Nephron (organoid): ENCODE data around the gene MN1.

Experiments
- H3K27ac Mint-ChIP-seq, 3 experiments: 2 replicates each; pipeline ENCODE4 v1.8.0; 2020; ENCODE audit warnings: mixed read lengths in 3 of 3, mild to moderate bottlenecking in 2 of 3, moderate library complexity in 1 of 3
- H3K27me3 Mint-ChIP-seq: 2 replicates; pipeline ENCODE4 v1.8.0; 2021; ENCODE audit warnings: low read depth, mild to moderate bottlenecking, moderate library complexity, mixed read lengths
- H3K36me3 Mint-ChIP-seq: 2 replicates; pipeline ENCODE4 v1.8.0; 2020; ENCODE audit warnings: low read depth, mixed read lengths
- H3K4me1 Mint-ChIP-seq: 2 replicates; pipeline ENCODE4 v1.8.0; 2020; ENCODE audit warnings: mixed read lengths
- H3K4me3 Mint-ChIP-seq, 3 experiments: 2 replicates each; pipeline ENCODE4 v1.8.0; 2020; ENCODE audit warnings: mild to moderate bottlenecking in 3 of 3, mixed read lengths in 3 of 3, moderate library complexity in 2 of 3
- H3K9me3 Mint-ChIP-seq: 2 replicates; pipeline ENCODE4 v1.8.0; 2020; ENCODE audit warnings: mixed read lengths
- TF ChIP-seq, protein P1 (sequence below), 3 experiments: fragments of 200-600 bp; sonication (generic); IDR thresholded peaks; one replicate each; pipeline ENCODE4 v1.5.0; 2021; ENCODE audit warnings: antibody characterized with exemption in 3 of 3; ENCODE audit not compliant: unreplicated experiment in 3 of 3

The MN1 gene

GRCh38 chr22:27797520-27798391 is 3.8 kb downstream of the MN1 start:
- peak overlapping the region; percentile 59 to 72 (median 71) for H3K4me3 Mint-ChIP-seq
- peaks cover 32% of the 10 kb centered on the region for H3K36me3 Mint-ChIP-seq
- H3K27ac Mint-ChIP-seq = no peak overlapping the region
- H3K4me1 Mint-ChIP-seq = peaks cover 51% of the 10 kb centered on the region
- no peaks in the 10 kb centered on the region for H3K9me3 Mint-ChIP-seq
- peaks cover 49% of the 10 kb centered on the region for H3K27me3 Mint-ChIP-seq
- TF ChIP-seq, protein P1, sequence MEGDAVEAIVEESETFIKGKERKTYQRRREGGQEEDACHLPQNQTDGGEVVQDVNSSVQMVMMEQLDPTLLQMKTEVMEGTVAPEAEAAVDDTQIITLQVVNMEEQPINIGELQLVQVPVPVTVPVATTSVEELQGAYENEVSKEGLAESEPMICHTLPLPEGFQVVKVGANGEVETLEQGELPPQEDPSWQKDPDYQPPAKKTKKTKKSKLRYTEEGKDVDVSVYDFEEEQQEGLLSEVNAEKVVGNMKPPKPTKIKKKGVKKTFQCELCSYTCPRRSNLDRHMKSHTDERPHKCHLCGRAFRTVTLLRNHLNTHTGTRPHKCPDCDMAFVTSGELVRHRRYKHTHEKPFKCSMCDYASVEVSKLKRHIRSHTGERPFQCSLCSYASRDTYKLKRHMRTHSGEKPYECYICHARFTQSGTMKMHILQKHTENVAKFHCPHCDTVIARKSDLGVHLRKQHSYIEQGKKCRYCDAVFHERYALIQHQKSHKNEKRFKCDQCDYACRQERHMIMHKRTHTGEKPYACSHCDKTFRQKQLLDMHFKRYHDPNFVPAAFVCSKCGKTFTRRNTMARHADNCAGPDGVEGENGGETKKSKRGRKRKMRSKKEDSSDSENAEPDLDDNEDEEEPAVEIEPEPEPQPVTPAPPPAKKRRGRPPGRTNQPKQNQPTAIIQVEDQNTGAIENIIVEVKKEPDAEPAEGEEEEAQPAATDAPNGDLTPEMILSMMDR (IDR thresholded peaks at IDR 0.05; ENCODE audit: unreplicated experiment in 3 of 3) = no peak

DNA sequence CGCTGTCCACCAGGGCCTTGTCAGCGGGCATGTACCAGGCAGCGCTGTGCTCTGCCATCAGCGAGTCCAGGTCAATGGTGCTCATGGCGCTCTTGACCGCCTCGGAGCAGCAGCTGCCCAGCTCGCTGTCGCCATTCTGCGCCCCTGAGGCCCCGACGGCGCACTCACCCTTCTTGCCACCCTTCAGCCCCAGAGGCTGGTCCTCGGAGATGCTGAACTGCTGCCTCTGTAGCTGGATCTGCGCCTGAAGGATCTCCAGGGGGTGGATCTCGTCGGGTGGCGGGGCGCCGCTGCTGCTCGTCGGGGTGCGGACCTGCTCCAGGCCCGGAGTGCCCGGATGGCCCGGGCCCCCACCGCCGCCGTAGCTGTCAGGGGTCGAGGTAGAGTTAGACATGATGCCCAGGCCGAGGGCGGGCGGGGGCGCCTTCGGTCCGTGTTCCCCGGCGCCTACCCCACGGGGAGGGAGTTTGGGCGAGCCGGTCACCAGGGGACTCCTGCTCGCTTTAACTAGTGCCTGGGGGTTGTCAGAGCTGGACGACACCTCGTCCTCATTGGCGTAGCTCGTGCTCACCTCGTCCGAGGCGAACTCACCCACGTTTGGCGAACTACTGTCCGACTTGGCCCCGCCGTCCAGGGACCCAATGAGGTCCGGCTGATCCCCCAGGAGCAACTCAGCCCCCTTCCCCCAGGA is 4.6 kb downstream of the MN1 start:
- H3K27ac Mint-ChIP-seq = peak overlapping the region in 1 of 3 experiments; percentile 62
- H3K27me3 Mint-ChIP-seq = peaks cover 43% of the 10 kb centered on the region

DNA sequence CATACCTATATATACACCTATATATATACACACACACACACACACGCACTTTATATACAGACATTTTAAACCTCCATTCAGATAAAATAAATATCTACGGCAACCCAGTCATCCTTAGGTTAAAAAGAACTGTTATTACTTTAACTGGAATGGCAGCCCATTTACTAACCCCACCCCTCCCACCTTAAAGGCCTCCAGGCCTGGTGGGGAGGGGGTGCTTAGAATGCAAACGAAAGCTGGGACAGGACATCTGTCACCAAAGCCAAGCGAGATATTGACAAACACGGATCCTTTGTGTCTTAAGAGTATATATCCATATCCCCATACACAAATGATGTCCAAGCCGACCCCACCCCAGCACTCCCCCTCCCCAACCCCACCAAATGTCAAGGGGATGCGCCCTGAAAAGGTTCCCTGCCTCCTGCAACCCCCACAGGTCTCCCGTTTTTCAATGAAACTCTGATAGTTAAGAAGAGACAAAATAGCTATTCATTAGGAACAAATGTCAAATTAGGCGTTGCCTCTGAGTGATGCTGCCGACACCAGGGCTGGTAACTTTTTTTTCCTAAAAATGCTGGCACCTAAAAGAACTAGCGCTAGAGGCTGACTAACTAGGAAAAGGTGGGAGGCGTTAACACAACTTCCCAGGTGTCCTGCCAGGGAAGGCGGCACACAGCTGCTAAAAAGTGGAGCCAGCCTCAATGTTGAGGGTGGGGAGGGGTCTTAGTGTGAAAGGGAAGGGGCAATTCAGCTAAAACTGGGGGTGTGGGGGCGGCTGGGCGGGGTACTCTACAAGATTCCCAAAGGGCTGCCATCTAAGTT is 5.6 kb downstream of the MN1 start:
- peak overlapping the region; percentile 82 to 87 (median 86) for H3K4me3 Mint-ChIP-seq
- H3K4me1 Mint-ChIP-seq = peaks cover 60% of the 10 kb centered on the region
- peaks cover 48% of the 10 kb centered on the region for H3K27me3 Mint-ChIP-seq
- peak overlapping the region in 2 of 3 experiments; percentile 61 to 62 for H3K27ac Mint-ChIP-seq
- H3K36me3 Mint-ChIP-seq = peaks cover 32% of the 10 kb centered on the region
- H3K9me3 Mint-ChIP-seq = no peaks in the 10 kb centered on the region
- TF ChIP-seq, protein P1 (IDR thresholded peaks at IDR 0.05; ENCODE audit: unreplicated experiment in 3 of 3) = no peak

More for the DNA sequence above, 4.6 kb downstream of the MN1 start:
- peaks cover 32% of the 10 kb centered on the region for H3K36me3 Mint-ChIP-seq
- H3K4me3 Mint-ChIP-seq = peak overlapping the region; percentile 82 to 87 (median 86)
- H3K4me1 Mint-ChIP-seq = peaks cover 50% of the 10 kb centered on the region
- H3K9me3 Mint-ChIP-seq = no peaks in the 10 kb centered on the region
- TF ChIP-seq, protein P1 (IDR thresholded peaks at IDR 0.05; ENCODE audit: unreplicated experiment in 3 of 3) = no peak

- Mint-ChIP-seq H3K27me3 (peaks cover 52% of the 10 kb centered on the region), H3K36me3 (peaks cover 36% of the 10 kb centered on the region), H3K9me3 (no peaks in the 10 kb centered on the region), H3K4me1 (peaks cover 69% of the 10 kb centered on the region), H3K27ac (peak overlapping the region in 2 of 3 experiments; percentile 61 to 62), H3K4me3 (peak overlapping the region; percentile 82 to 87 (median 86))
- TF ChIP-seq, protein P1 (IDR thresholded peaks at IDR 0.05; ENCODE audit: unreplicated experiment in 3 of 3) = no peak
These were observed 6.5 kb downstream of the MN1 start for GRCh38 chr22:27795053-27795452.

DNA sequence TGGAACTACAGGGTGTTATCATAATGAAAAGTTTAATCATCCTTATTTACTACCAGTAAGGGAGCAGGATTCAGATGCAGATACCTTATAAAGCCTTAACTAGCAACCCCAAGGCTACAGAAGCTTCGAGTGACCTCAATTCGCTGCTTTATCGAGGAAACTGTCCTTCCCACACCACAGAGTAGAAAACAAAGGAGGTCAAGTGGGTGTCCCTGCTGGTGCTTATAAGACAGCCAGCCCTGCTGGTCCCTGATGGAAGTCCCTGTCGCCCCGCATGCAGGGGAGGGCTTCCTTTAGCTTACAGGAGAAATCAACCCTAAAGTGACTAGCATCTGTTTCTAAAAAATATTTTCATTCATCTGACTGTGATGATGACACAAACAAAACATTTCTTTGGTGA is 7.3 kb downstream of the MN1 start:
- Mint-ChIP-seq H3K4me1 (peaks cover 72% of the 10 kb centered on the region), H3K27ac (peak overlapping the region; percentile 5 to 62 (median 61)), H3K36me3 (peaks cover 38% of the 10 kb centered on the region), H3K27me3 (peaks cover 55% of the 10 kb centered on the region), H3K9me3 (no peaks in the 10 kb centered on the region), H3K4me3 (peak overlapping the region; percentile 82 to 87 (median 86))
- TF ChIP-seq, protein P1 (IDR thresholded peaks at IDR 0.05; ENCODE audit: unreplicated experiment in 3 of 3) = no peak
